Smooth muscle cell (in vitro differentiated cells): Measurements from ENCODE around the gene CASS4. TPM values are rescaled to one million over a fixed set of nuclear protein-coding genes. Genes with fewer than 3 reads are reported as not detected.

Source experiments
- DNase-seq: peaks from one replicate; lab custom pipeline; 2025; ENCODE audit not compliant: unreplicated experiment; lab: John Stamatoyannopoulos, UW
- H2AFZ ChIP-seq: fragments of 200-600 bp; sonication (generic); 2 replicates; pipeline ENCODE4 v1.6.0; 2016; ENCODE audit warnings: antibody characterized with exemption, low read depth, mild to moderate bottlenecking
- H3F3A ChIP-seq: fragments of 200-600 bp; sonication (generic); 2 replicates; pipeline ENCODE4 v1.6.0; 2017; ENCODE audit warnings: antibody characterized with exemption, low read depth
- H3K27ac ChIP-seq: fragments of 200-600 bp; sonication (generic); 2 replicates; pipeline ENCODE4 v1.5.1; 2016; ENCODE audit warnings: low read depth, mild to moderate bottlenecking
- H3K27me3 ChIP-seq: fragments of 200-600 bp; sonication (generic); 2 replicates; pipeline ENCODE4 v1.6.1; 2016; ENCODE audit warnings: low read depth, mild to moderate bottlenecking
- H3K36me3 ChIP-seq: fragments of 200-600 bp; sonication (generic); 2 replicates; pipeline ENCODE4 v1.5.1; 2016; ENCODE audit warnings: low read depth
- H3K4me1 ChIP-seq: fragments of 200-600 bp; sonication (generic); 2 replicates; pipeline ENCODE4 v1.5.1; 2016; ENCODE audit warnings: low read depth
- H3K4me2 ChIP-seq: fragments of 200-600 bp; sonication (generic); 2 replicates; pipeline ENCODE4 v1.6.0; 2016; ENCODE audit warnings: mild to moderate bottlenecking
- H3K4me3 ChIP-seq: fragments of 200-600 bp; sonication (generic); 2 replicates; pipeline ENCODE4 v1.5.1; 2016; ENCODE audit warnings: mild to moderate bottlenecking
- H3K79me2 ChIP-seq: fragments of 200-600 bp; sonication (generic); 2 replicates; pipeline ENCODE4 v1.6.0; 2016; ENCODE audit warnings: low read depth, mild to moderate bottlenecking
- H3K9ac ChIP-seq: fragments of 200-600 bp; sonication (generic); 2 replicates; pipeline ENCODE4 v1.6.0; 2016; ENCODE audit warnings: low read depth
- H3K9me3 ChIP-seq: fragments of 200-600 bp; sonication (generic); replicated peaks from 2 replicates; pipeline ENCODE4 v1.5.1; 2016; ENCODE audit warnings: low read depth
- H4K20me1 ChIP-seq: fragments of 200-600 bp; sonication (generic); 2 replicates; pipeline ENCODE4 v1.6.0; 2016; ENCODE audit warnings: low read depth
- CTCF ChIP-seq: fragments of 200-600 bp; sonication (generic); IDR thresholded peaks from 2 replicates; pipeline ENCODE4 v1.5.1; 2017; ENCODE audit warnings: borderline replicate concordance, mild to moderate bottlenecking, antibody characterized with exemption; ENCODE audit not compliant: insufficient read depth, poor library complexity, severe bottlenecking
- WGBS: methylation state at CpG from one replicate; pipeline ENCODE4 v1.1.7; 2016; ENCODE audit warnings: low lambda C conversion rate; 5-methylcytosine and 5-hydroxymethylcytosine counted together
- polyA plus RNA-seq: library from polyadenylated mRNA; unstranded; fragments of >200 nt; fragmentation: Nextera tagmentation; extraction: Ambion mirVana; gene quantifications from 2 replicates; pipeline ENCODE4 v1.2.1, GENCODE V29; 2016
- total RNA-seq: library from RNA; depleted of rRNA; stranded (reverse); fragments of >200 nt; gene quantifications from 2 replicates; pipeline ENCODE4 v1.2.3, GENCODE V29; 2014

The CASS4 gene
- total and polyA plus RNA-seq, 2 experiments from 2014 or later: 0.07 to 0.22 TPM

- H3K36me3 ChIP-seq: no peaks in the 10 kb centered on the region
Observed at GRCh38 chr20:56381501-56381900, 30.6 kb upstream of the CASS4 start.

DNA sequence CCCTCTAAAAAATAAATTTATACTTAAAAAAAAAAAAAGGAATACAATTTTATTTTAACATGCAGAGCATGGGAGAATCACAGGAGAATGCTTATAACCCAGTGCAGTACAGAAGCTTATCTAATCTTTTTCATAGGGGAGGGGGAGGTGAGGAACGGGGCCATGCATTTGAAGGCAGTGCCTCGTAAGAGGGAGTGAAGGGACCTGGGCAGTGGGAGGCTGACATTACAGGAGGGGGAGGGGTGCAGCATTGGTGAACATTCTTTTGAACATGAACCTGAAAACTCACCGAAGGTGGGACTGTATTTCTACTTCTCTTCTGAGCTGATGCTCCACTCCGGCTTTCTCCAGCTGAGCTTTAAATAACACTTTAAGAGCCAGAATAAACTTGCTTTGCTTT, 29.4 kb upstream of the CASS4 start:
- Histone ChIP-seq H3K36me3 (no peaks in the 10 kb centered on the region), H3K27ac (no peak overlapping the region), H3K79me2 (peaks cover 18% of the 10 kb centered on the region)

More at GRCh38 chr20:56381501-56381900, 30.6 kb upstream of the CASS4 start:
- no peak overlapping the region for H2AFZ ChIP-seq
- no peak for DNase-seq
- TF ChIP-seq CTCF: no peak
- H3K9me3 ChIP-seq: no peaks in the 10 kb centered on the region
- no peak overlapping the region for H3K4me2 ChIP-seq
- 100% methylated on average over 1 of the region's 1 CpG for WGBS
- H3K9ac ChIP-seq: no peak overlapping the region
- no peaks in the 10 kb centered on the region for H3K27me3 ChIP-seq
- no peak overlapping the region for H3K27ac ChIP-seq
- H3K79me2 ChIP-seq: peaks cover 19% of the 10 kb centered on the region
- H3K4me1 ChIP-seq: no peaks in the 10 kb centered on the region
- H4K20me1 ChIP-seq: no peaks in the 10 kb centered on the region
- H3K4me3 ChIP-seq: no peak overlapping the region
- no peaks in the 10 kb centered on the region for H3F3A ChIP-seq

GRCh38 chr20:56383334-56383733, 28.7 kb upstream of the CASS4 start:
- DNase-seq: no peak
- 83% methylated on average over 8 of the region's 8 CpGs for WGBS
- Histone ChIP-seq H3K36me3 (no peaks in the 10 kb centered on the region), H3K27me3 (no peaks in the 10 kb centered on the region), H3K27ac (no peak overlapping the region), H3F3A (no peaks in the 10 kb centered on the region), H2AFZ (no peak overlapping the region), H4K20me1 (no peaks in the 10 kb centered on the region), H3K9ac (no peak overlapping the region), H3K4me2 (no peak overlapping the region), H3K4me1 (no peaks in the 10 kb centered on the region), H3K4me3 (no peak overlapping the region), H3K79me2 (peaks cover 20% of the 10 kb centered on the region), H3K9me3 (no peaks in the 10 kb centered on the region)
- no peak for TF ChIP-seq CTCF

More for the DNA sequence above, 29.4 kb upstream of the CASS4 start:
- Histone ChIP-seq H3K4me2 (no peak overlapping the region), H3K9me3 (no peaks in the 10 kb centered on the region), H3K4me3 (no peak overlapping the region), H3K27me3 (no peaks in the 10 kb centered on the region), H3K4me1 (no peaks in the 10 kb centered on the region), H2AFZ (no peak overlapping the region), H3F3A (no peaks in the 10 kb centered on the region), H4K20me1 (no peaks in the 10 kb centered on the region), H3K9ac (no peak overlapping the region)
- no peak for DNase-seq
- WGBS: 65% methylated on average over 4 of the region's 4 CpGs
- no peak for TF ChIP-seq CTCF

DNA sequence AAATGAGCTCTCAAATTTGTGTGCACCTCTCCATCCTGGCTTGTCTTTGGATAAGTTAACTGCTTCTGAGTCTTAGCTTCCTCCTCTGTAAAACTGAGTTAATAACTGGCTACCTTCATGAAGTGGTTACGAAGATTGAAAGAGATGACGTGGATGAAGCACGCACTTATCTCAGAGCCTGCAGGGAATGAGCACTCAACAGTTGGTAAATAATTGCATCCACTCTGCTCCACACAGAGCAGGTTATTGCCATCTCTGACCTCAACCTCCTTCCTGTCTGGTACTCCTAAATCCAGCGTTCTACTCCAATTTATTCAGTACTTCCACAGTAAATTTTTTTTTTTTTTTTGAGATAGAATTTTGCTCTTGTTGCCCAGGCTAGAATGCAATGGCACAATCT, 26.9 kb upstream of the CASS4 start:
- Histone ChIP-seq H3K9me3 (no peaks in the 10 kb centered on the region), H3K9ac (no peak overlapping the region), H3K4me1 (no peaks in the 10 kb centered on the region), H3K4me2 (no peak overlapping the region), H3F3A (no peaks in the 10 kb centered on the region), H3K36me3 (no peaks in the 10 kb centered on the region), H4K20me1 (no peaks in the 10 kb centered on the region), H3K27me3 (no peaks in the 10 kb centered on the region), H3K27ac (no peak overlapping the region), H3K79me2 (peaks cover 23% of the 10 kb centered on the region), H3K4me3 (no peak overlapping the region), H2AFZ (no peak overlapping the region)
- no peak for TF ChIP-seq CTCF
- no peak for DNase-seq
- 94% methylated on average over 4 of the region's 4 CpGs for WGBS
